HEK293T (cell line): Measurements from ENCODE around the gene RAB34.

Source experiments
- CTCF ChIA-PET: fragments of 350-600 bp; formaldehyde crosslinking; extraction: SDS; loops from one replicate; lab custom pipeline; 2021; ENCODE audit warnings: antibody characterized with exemption, inconsistent platforms; lab: Yijun Ruan, JAX
- POLR2A ChIA-PET: fragments of 350-600 bp; formaldehyde crosslinking; extraction: SDS; loops from one replicate; lab custom pipeline; 2020; ENCODE audit warnings: antibody characterized with exemption, inconsistent platforms; lab: Yijun Ruan, JAX
- DNase-seq: peaks from one replicate; pipeline ENCODE4 v3.0.0; 2012; ENCODE audit warnings: mixed read lengths; ENCODE audit errors: extremely low spot score
- ARNT ChIP-seq: fragments of 450-650 bp; IDR thresholded peaks from 2 replicates; pipeline ENCODE4 v1.6.1; 2017; ENCODE audit warnings: mild to moderate bottlenecking
- BHLHE40 ChIP-seq: fragments of 450-650 bp; IDR thresholded peaks from 2 replicates; pipeline ENCODE4 v1.6.1; 2016; ENCODE audit warnings: mild to moderate bottlenecking, moderate library complexity, borderline replicate concordance
- CTBP1 ChIP-seq: fragments of 450-650 bp; IDR thresholded peaks from 2 replicates; pipeline ENCODE4 v1.6.1; 2016; ENCODE audit warnings: borderline replicate concordance
- ELF4 ChIP-seq: fragments of 450-650 bp; IDR thresholded peaks from 2 replicates; pipeline ENCODE4 v1.6.1; 2017; ENCODE audit warnings: antibody characterized with exemption
- FOXA1 ChIP-seq: fragments of 450-650 bp; IDR thresholded peaks from 2 replicates; pipeline ENCODE4 v1.6.1; 2016; ENCODE audit warnings: mild to moderate bottlenecking
- FOXK2 ChIP-seq: fragments of 450-650 bp; IDR thresholded peaks from 2 replicates; pipeline ENCODE4 v1.6.1; 2016; ENCODE audit warnings: mild to moderate bottlenecking
- FOXM1 ChIP-seq: fragments of 450-650 bp; IDR thresholded peaks from 2 replicates; pipeline ENCODE4 v1.6.1; 2017; ENCODE audit warnings: mild to moderate bottlenecking, borderline replicate concordance
- HDGF ChIP-seq: fragments of 450-650 bp; IDR thresholded peaks from 2 replicates; pipeline ENCODE4 v1.6.1; 2017; ENCODE audit warnings: antibody characterized with exemption, borderline replicate concordance
- L3MBTL2 ChIP-seq: fragments of 450-650 bp; conservative IDR thresholded peaks from 2 replicates; pipeline ENCODE4 v1.6.1; 2016; ENCODE audit warnings: mild to moderate bottlenecking
- LEF1 ChIP-seq: fragments of 450-650 bp; IDR thresholded peaks from 2 replicates; pipeline ENCODE4 v1.6.1; 2017; ENCODE audit warnings: mild to moderate bottlenecking, borderline replicate concordance
- NFRKB ChIP-seq: fragments of 450-650 bp; IDR thresholded peaks from 2 replicates; pipeline ENCODE4 v1.6.1; 2016; ENCODE audit warnings: mild to moderate bottlenecking, moderate library complexity
- PKNOX1 ChIP-seq: fragments of 450-650 bp; IDR thresholded peaks from 2 replicates; pipeline ENCODE4 v1.6.1; 2016
- SP1 ChIP-seq: fragments of 450-650 bp; IDR thresholded peaks from 2 replicates; pipeline ENCODE4 v1.6.1; 2017
- SUZ12 ChIP-seq: fragments of 450-650 bp; IDR thresholded peaks from 2 replicates; pipeline ENCODE4 v1.6.1; 2016; ENCODE audit warnings: mild to moderate bottlenecking
- TARDBP ChIP-seq: fragments of 450-650 bp; IDR thresholded peaks from 2 replicates; pipeline ENCODE4 v1.6.1; 2016
- ZNF384 ChIP-seq: fragments of 450-650 bp; IDR thresholded peaks from 2 replicates; pipeline ENCODE4 v1.6.1; 2016

RAB34 gene

GRCh38 chr17:28688481-28688880 lies 29.2 kb downstream of the RAB34 start:
- CTCF ChIA-PET = interaction anchor here (0.6 kb wide), 1 partner anchor 16 kb away, joined by 3 read pairs; no protein-coding TSS in a partner anchor
- TF ChIP-seq BHLHE40 (no peak), ARNT (no peak), FOXA1 (no peak), ZNF384 (no peak), L3MBTL2 (no peak), NFRKB (no peak), LEF1 (no peak), TARDBP (no peak), SUZ12 (no peak), CTBP1 (no peak), HDGF (no peak)
- no peak for DNase-seq
- POLR2A ChIA-PET = interaction anchor here (0.6 to 1.1 kb wide), 2 partner anchors 23 to 31 kb away, joined by 3 read pairs; partner anchors contain the start of genes PROCA1 and RPL23A

GRCh38 chr17:28686296-28686695 lies 31.4 kb downstream of the RAB34 start:
- TF ChIP-seq FOXK2 = no peak
- no peak for TF ChIP-seq CTBP1
- no peak for TF ChIP-seq FOXM1
- no peak for TF ChIP-seq BHLHE40
- TF ChIP-seq HDGF = no peak
- TF ChIP-seq SP1 = no peak
- TF ChIP-seq L3MBTL2 = no peak
- no peak for TF ChIP-seq SUZ12
- no peak for TF ChIP-seq TARDBP
- POLR2A ChIA-PET = interaction anchor here (0.6 kb wide), 1 partner anchor 9 kb away, joined by 3 read pairs; no protein-coding TSS in a partner anchor
- CTCF ChIA-PET = interaction anchor here (0.6 kb wide), 1 partner anchor 39 kb away, joined by 6 read pairs; no protein-coding TSS in a partner anchor
- DNase-seq = no peak

- TF ChIP-seq FOXM1 (no peak), L3MBTL2 (no peak), LEF1 (no peak), TARDBP (no peak), FOXA1 (no peak), PKNOX1 (no peak), CTBP1 (no peak), SUZ12 (no peak), ELF4 (no peak), NFRKB (no peak), FOXK2 (no peak), HDGF (no peak), ZNF384 (no peak), BHLHE40 (no peak)
- DNase-seq = no peak
- ChIA-PET POLR2A (interaction anchor here (2.0 kb wide), 1 partner anchor 36 kb away, joined by 4 read pairs; no protein-coding TSS in a partner anchor), CTCF (interaction anchor here (0.7 kb wide), 1 partner anchor 15 kb away, joined by 3 read pairs; no protein-coding TSS in a partner anchor)
These were observed 32.3 kb downstream of the RAB34 start for GRCh38 chr17:28685366-28685765.

- TF ChIP-seq SP1 (no peak), FOXK2 (no peak), HDGF (no peak), CTBP1 (no peak), ZNF384 (no peak), FOXM1 (no peak)
- ChIA-PET POLR2A (interaction anchor here (2.0 kb wide), 1 partner anchor 36 kb away, joined by 4 read pairs; no protein-coding TSS in a partner anchor), CTCF (no interaction called here)
- DNase-seq = no peak
These were observed 32.7 kb downstream of the RAB34 start for GRCh38 chr17:28684963-28685362.

- no peak for DNase-seq
- TF ChIP-seq FOXM1 (no peak), CTBP1 (no peak), L3MBTL2 (no peak), SP1 (no peak), HDGF (no peak), FOXA1 (no peak), NFRKB (no peak), ELF4 (no peak), FOXK2 (no peak), TARDBP (no peak), ZNF384 (no peak), BHLHE40 (no peak), PKNOX1 (no peak), SUZ12 (no peak), ARNT (no peak), LEF1 (no peak)
- ChIA-PET POLR2A (interaction anchor here (1.2 to 4.1 kb wide), 4 partner anchors 11 to 37 kb away, joined by 3 to 14 read pairs (median 8); partner anchors contain the start of genes PROCA1, RPL23A, SDF2 and SUPT6H), CTCF (no interaction called here)
These were observed 35.0 kb downstream of the RAB34 start for GRCh38 chr17:28682655-28683054.

GRCh38 chr17:28675980-28676379 lies 41.7 kb downstream of the RAB34 start:
- DNase-seq = no peak
- POLR2A ChIA-PET = interaction anchor here (1.3 to 1.7 kb wide), 2 partner anchors 18 to 43 kb away, joined by 4 to 5 read pairs; partner anchors contain the start of gene RPL23A
- CTCF ChIA-PET = interaction anchor here (0.5 to 0.6 kb wide), 2 partner anchors 21 to 29 kb away, joined by 3 read pairs; no protein-coding TSS in a partner anchor
- TF ChIP-seq LEF1 = no peak
- no peak for TF ChIP-seq L3MBTL2
- no peak for TF ChIP-seq ELF4
- TF ChIP-seq NFRKB = no peak
- no peak for TF ChIP-seq ZNF384
- TF ChIP-seq FOXK2 = no peak
- no peak for TF ChIP-seq BHLHE40
- TF ChIP-seq FOXA1 = no peak
- no peak for TF ChIP-seq SUZ12
- TF ChIP-seq ARNT = no peak
- TF ChIP-seq HDGF = no peak
- TF ChIP-seq SP1 = no peak
- TF ChIP-seq CTBP1 = no peak
- no peak for TF ChIP-seq PKNOX1
- no peak for TF ChIP-seq FOXM1
- TF ChIP-seq TARDBP = no peak
